Measurements from ENCODE around the gene PFDN4. TPM values are rescaled to one million over a fixed set of nuclear protein-coding genes. Genes with fewer than 3 reads are reported as not detected.
A peak's percentile ranks its signal among the peaks of the same experiment; 100 is the strongest.

The PFDN4 gene
- total RNA-seq, 4 donors from 2014 or later: 4.6 to 73.5 (median 28.5) TPM

GRCh38 chr20:54172532-54172855, 35.4 kb upstream of the PFDN4 start:
- H3K4me1 ChIP-seq: peaks cover 5 to 26% (median 17%) of the 10 kb centered on the region in 4 donors
- 14 to 19% methylated on average over 1 to 12 of the region's 12 CpGs for WGBS, 2 donors (ENCODE audit: low coverage in 1 of 2)
- no peaks in the 10 kb centered on the region for H3K36me3 ChIP-seq
- no peak overlapping the region for H3K27ac ChIP-seq
- H3K4me3 ChIP-seq: no peak overlapping the region
- intact Hi-C loops (cut with DNase I; ENCODE audit: low total_unique reads): no loop called here
- H3K27me3 ChIP-seq: peaks cover 86% of the 10 kb centered on the region
- in situ Hi-C loops (cut with MboI; ENCODE audit: low pct_ligation_motif_present in 1 of 4, low pct_unique_long_range_greater_than_20kb in 1 of 4, low sequenced_read_pairs in 3 of 4): no loop called here
- no peak for DNase-seq
- no peaks in the 10 kb centered on the region for H3K9me3 ChIP-seq
- TF ChIP-seq POLR2AphosphoS5 (IDR thresholded peaks at IDR 0.05): no peak
- no peak for TF ChIP-seq POLR2A (IDR thresholded peaks at IDR 0.05)
- no peak for TF ChIP-seq EP300 (IDR thresholded peaks at IDR 0.05; ENCODE audit: low read depth)
- TF ChIP-seq CTCF (IDR thresholded peaks at IDR 0.05): no peak

- Histone ChIP-seq H3K4me1 (peaks cover 5 to 26% (median 17%) of the 10 kb centered on the region in 4 donors), H3K27ac (no peak overlapping the region), H3K9me3 (no peaks in the 10 kb centered on the region), H3K27me3 (peaks cover 81% of the 10 kb centered on the region), H3K4me3 (peak overlapping the region in 1 of 4 donors; percentile 12), H3K36me3 (no peaks in the 10 kb centered on the region)
- intact Hi-C loops (cut with DNase I; ENCODE audit: low total_unique reads): no loop called here
- in situ Hi-C loops (cut with MboI; ENCODE audit: low pct_ligation_motif_present in 1 of 4, low pct_unique_long_range_greater_than_20kb in 1 of 4, low sequenced_read_pairs in 3 of 4): no loop called here
- no peak for TF ChIP-seq POLR2A (IDR thresholded peaks at IDR 0.05)
- no peak for TF ChIP-seq CTCF (IDR thresholded peaks at IDR 0.05)
- no peak for TF ChIP-seq EP300 (IDR thresholded peaks at IDR 0.05; ENCODE audit: low read depth)
- no peak for TF ChIP-seq POLR2AphosphoS5 (IDR thresholded peaks at IDR 0.05)
- WGBS, 2 donors (ENCODE audit: low coverage in 1 of 2): 4% methylated on average over 48 of the region's 66 CpGs; no CpG with 5 or more reads in 1 of the 2 donors
- no peak for DNase-seq
These were observed 34.8 kb upstream of the PFDN4 start for GRCh38 chr20:54172856-54173652.

GRCh38 chr20:54173653-54174456, 34.0 kb upstream of the PFDN4 start, which contains the start of gene CYP24A1:
Gene CYP24A1 (minus strand): TSS chr20:54173986. CDS start chr20:54173579, 407 bp downstream.
- H3K4me3 ChIP-seq: peak within 1 kb of the TSS in 1 of 4 donors; percentile 22
- H3K9me3 ChIP-seq: no peaks in the 10 kb centered on the region
- TF ChIP-seq POLR2A (IDR thresholded peaks at IDR 0.05) (no peak), CTCF (IDR thresholded peaks at IDR 0.05) (no peak), POLR2AphosphoS5 (IDR thresholded peaks at IDR 0.05) (no peak), EP300 (IDR thresholded peaks at IDR 0.05; ENCODE audit: low read depth) (no peak)
- in situ Hi-C loops (cut with MboI; ENCODE audit: low pct_ligation_motif_present in 1 of 4, low pct_unique_long_range_greater_than_20kb in 1 of 4, low sequenced_read_pairs in 3 of 4) (no loop called here), intact Hi-C loops (cut with DNase I; ENCODE audit: low total_unique reads) (no loop called here)
- H3K4me1 ChIP-seq: peaks cover 5 to 26% (median 17%) of the 10 kb centered on the region in 4 donors
- 0 to 7% methylated on average over 6 to 39 of the region's 61 CpGs for WGBS, 2 donors (ENCODE audit: low coverage in 1 of 2)
- H3K27me3 ChIP-seq: peaks cover 75% of the 10 kb centered on the region
- H3K36me3 ChIP-seq: no peaks in the 10 kb centered on the region
- DNase-seq: peak; percentile 27
- no peak within 1 kb of the TSS for H3K27ac ChIP-seq

GRCh38 chr20:54174457-54175175, 33.3 kb upstream of the PFDN4 start:
- H3K4me3 ChIP-seq: peak overlapping the region in 1 of 4 donors; percentile 22
- DNase-seq: no peak
- H3K4me1 ChIP-seq: peaks cover 5 to 26% (median 17%) of the 10 kb centered on the region in 4 donors
- H3K9me3 ChIP-seq: no peaks in the 10 kb centered on the region
- H3K36me3 ChIP-seq: no peaks in the 10 kb centered on the region
- intact Hi-C loops (cut with DNase I; ENCODE audit: low total_unique reads) (no loop called here), in situ Hi-C loops (cut with MboI; ENCODE audit: low pct_ligation_motif_present in 1 of 4, low pct_unique_long_range_greater_than_20kb in 1 of 4, low sequenced_read_pairs in 3 of 4) (no loop called here)
- WGBS, 2 donors (ENCODE audit: low coverage in 1 of 2): 8 to 12% methylated on average over 11 to 18 of the region's 18 CpGs
- peaks cover 68% of the 10 kb centered on the region for H3K27me3 ChIP-seq
- TF ChIP-seq EP300 (IDR thresholded peaks at IDR 0.05; ENCODE audit: low read depth) (no peak), POLR2A (IDR thresholded peaks at IDR 0.05) (no peak), POLR2AphosphoS5 (IDR thresholded peaks at IDR 0.05) (no peak), CTCF (IDR thresholded peaks at IDR 0.05) (no peak)
- no peak overlapping the region for H3K27ac ChIP-seq

Measured in transverse colon (tissue), 4 donors.